GM12891 (cell line): Measurements from ENCODE around the gene GMEB2.
A peak's percentile ranks its signal among the peaks of the same experiment; 100 is the strongest.
"Not testable (repeated sequence)": the region's sequence is repeated elsewhere in the genome, so short reads cannot be mapped to it uniquely, and the experiment has no call there.

Experiments used
- DNase-seq: peaks from one replicate; pipeline ENCODE4 v3.0.0; 2011; ENCODE audit warnings: low spot score; ENCODE audit not compliant: insufficient read length
- FAIRE-seq: peaks from 2 replicates; lab custom pipeline; 2011; peaks lifted over from hg19 to GRCh38; lab: Jason Lieb, UNC
- PAX5 ChIP-seq: IDR thresholded peaks from 2 replicates; pipeline ENCODE4 v1.6.1; 2011; ENCODE audit warnings: low read length, moderate library complexity, mild to moderate bottlenecking; ENCODE audit not compliant: insufficient read depth, severe bottlenecking
- POLR2A ChIP-seq: IDR thresholded peaks from 2 replicates; pipeline ENCODE4 v1.6.1; 2011; ENCODE audit warnings: low read depth, low read length, control low read depth
- POLR2AphosphoS5 ChIP-seq: IDR thresholded peaks from 2 replicates; pipeline ENCODE4 v1.6.1; 2011; ENCODE audit warnings: low read depth, low read length, control low read depth
- POU2F2 ChIP-seq: IDR thresholded peaks from 2 replicates; pipeline ENCODE4 v1.6.1; 2011; ENCODE audit warnings: low read depth, mild to moderate bottlenecking, control low read depth, low read length, moderate library complexity
- SPI1 ChIP-seq: IDR thresholded peaks from 2 replicates; pipeline ENCODE4 v1.6.1; 2011; ENCODE audit warnings: low read depth, low read length, control low read depth
- TAF1 ChIP-seq: IDR thresholded peaks from 2 replicates; pipeline ENCODE4 v1.6.1; 2011; ENCODE audit warnings: low read depth, low read length, control low read depth

GMEB2 gene

GRCh38 chr20:63617876-63618265 lies 9.0 kb downstream of the GMEB2 start:
- FAIRE-seq (no peak), DNase-seq (no peak)
- TF ChIP-seq SPI1 (no peak), POLR2AphosphoS5 (no peak), PAX5 (no peak), TAF1 (no peak), POLR2A (no peak), POU2F2 (no peak)

GRCh38 chr20:63617092-63617875 lies 9.6 kb downstream of the GMEB2 start:
- TF ChIP-seq POLR2A (no peak), SPI1 (no peak), PAX5 (peak; percentile 96), POLR2AphosphoS5 (no peak), TAF1 (no peak), POU2F2 (no peak)
- FAIRE-seq: no peak
- no peak for DNase-seq

GRCh38 chr20:63613863-63614594 lies 12.9 kb downstream of the GMEB2 start:
- not testable (repeated sequence) for FAIRE-seq, DNase-seq

GRCh38 chr20:63612276-63612931 lies 14.5 kb downstream of the GMEB2 start:
- no peak for FAIRE-seq
- no peak for TF ChIP-seq PAX5
- no peak for DNase-seq

GRCh38 chr20:63611646-63612045 lies 15.3 kb downstream of the GMEB2 start:
- TF ChIP-seq SPI1: no peak
- TF ChIP-seq POLR2A: no peak
- TF ChIP-seq POU2F2: no peak
- TF ChIP-seq TAF1: no peak
- TF ChIP-seq POLR2AphosphoS5: no peak
- TF ChIP-seq PAX5: no peak
- DNase-seq (no peak), FAIRE-seq (no peak)

- TF ChIP-seq TAF1 (no peak), SPI1 (no peak), POLR2AphosphoS5 (no peak), POU2F2 (no peak), POLR2A (no peak), PAX5 (no peak)
- no peak for FAIRE-seq
Observed at GRCh38 chr20:63610581-63611435, 16.1 kb downstream of the GMEB2 start.

GRCh38 chr20:63606686-63607085 lies 20.2 kb downstream of the GMEB2 start:
- TF ChIP-seq POLR2AphosphoS5 (no peak), POLR2A (no peak), POU2F2 (no peak), TAF1 (no peak), SPI1 (no peak), PAX5 (no peak)
- FAIRE-seq (no peak), DNase-seq (no peak)

More at GRCh38 chr20:63610581-63611435, 16.1 kb downstream of the GMEB2 start:
- no peak for DNase-seq

- DNase-seq: no peak
- FAIRE-seq: no peak
- TF ChIP-seq POLR2AphosphoS5 (no peak), SPI1 (peak; percentile 95), PAX5 (no peak), POU2F2 (no peak)
Observed at GRCh38 chr20:63602321-63602720, 24.6 kb downstream of the GMEB2 start.

GRCh38 chr20:63601679-63602078 lies 25.2 kb downstream of the GMEB2 start:
- not testable (repeated sequence) for FAIRE-seq, DNase-seq
